ENCODE results near the gene STX3. TPM values are rescaled to one million over a fixed set of nuclear protein-coding genes. Genes with fewer than 3 reads are reported as not detected.

STX3 gene
- polyA plus RNA-seq, 2 of the 4 experiments (the other 2 are of a cell fraction): 15.2 to 15.4 TPM

DNA sequence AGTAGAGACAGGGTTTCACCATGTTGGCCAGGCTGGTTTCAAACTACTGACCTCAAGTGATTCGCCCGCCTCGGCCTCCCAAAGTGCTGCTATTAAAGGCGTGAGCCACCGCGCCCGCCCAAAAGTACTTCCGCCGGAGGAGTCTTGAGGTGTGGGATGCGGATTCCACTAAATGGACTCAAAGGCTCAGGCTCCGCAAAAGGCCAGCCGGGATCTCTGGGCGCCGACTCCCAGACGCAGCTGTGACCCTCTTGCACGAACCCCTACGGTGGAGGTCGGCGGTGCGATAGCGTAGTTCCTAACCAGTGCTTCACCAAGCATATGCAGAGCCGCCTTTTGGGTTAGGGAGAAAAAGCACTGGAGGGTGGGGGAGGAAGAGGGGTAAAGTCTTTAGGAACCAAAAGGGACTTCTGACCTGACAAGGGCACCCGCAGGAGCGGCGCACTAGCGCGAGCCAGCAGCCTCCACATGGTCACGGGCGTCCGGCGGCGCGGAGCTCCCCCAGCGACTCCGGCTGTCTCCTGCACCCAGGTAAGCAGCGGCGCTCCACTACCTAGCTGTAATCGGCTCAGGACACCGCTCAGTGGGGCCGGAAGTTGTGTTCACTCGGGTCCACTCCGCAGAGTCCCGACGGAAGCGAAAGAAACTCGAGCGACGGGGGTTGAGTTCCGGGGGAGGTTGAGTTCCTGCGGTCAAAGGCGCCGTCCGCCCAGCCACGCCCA, 55.2 kb downstream of the STX3 start, which contains the start of gene MRPL16:
Gene MRPL16, minus strand, starts transcription at position 590 of the 722 bp plus-strand sequence. Its CDS starts 120 bp downstream, at position 470.
- peak; percentile 84 to 92 for DNase-seq (ENCODE audit: low read depth in 1 of 2, low spot score in 1 of 2)
- ChIA-PET CTCF (interaction anchor here (1.2 to 16.3 kb wide), 3 partner anchors 9 to 140 kb away, joined by 3 to 261 read pairs (median 9); partner anchors contain the start of gene STX3), POLR2A (interaction anchor here (0.6 to 1.1 kb wide), 2 partner anchors 54 to 141 kb away, joined by 3 to 5 read pairs; partner anchors contain the start of gene PATL1)
- 2% methylated on average over 39 of the region's 54 CpGs for WGBS (ENCODE audit: missing lambda C conversion rate)
- TF ChIP-seq, protein P1, sequence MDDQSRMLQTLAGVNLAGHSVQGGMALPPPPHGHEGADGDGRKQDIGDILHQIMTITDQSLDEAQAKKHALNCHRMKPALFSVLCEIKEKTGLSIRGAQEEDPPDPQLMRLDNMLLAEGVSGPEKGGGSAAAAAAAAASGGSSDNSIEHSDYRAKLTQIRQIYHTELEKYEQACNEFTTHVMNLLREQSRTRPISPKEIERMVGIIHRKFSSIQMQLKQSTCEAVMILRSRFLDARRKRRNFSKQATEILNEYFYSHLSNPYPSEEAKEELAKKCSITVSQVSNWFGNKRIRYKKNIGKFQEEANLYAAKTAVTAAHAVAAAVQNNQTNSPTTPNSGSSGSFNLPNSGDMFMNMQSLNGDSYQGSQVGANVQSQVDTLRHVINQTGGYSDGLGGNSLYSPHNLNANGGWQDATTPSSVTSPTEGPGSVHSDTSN (IDR thresholded peaks at IDR 0.05): peak; percentile 57; the same call in 1 of the 2 replicates
- TF ChIP-seq FOXS1 (CRISPR knock-in tag; IDR thresholded peaks at IDR 0.05) (no peak), MAX (IDR thresholded peaks at IDR 0.05) (peak; percentile 81), BCL3 (IDR thresholded peaks at IDR 0.05) (peak; percentile 71; the same call in 1 of the 3 replicates), HEYL (CRISPR knock-in tag; IDR thresholded peaks at IDR 0.05) (no peak), HDAC2 (IDR thresholded peaks at IDR 0.05) (no peak), JUN (IDR thresholded peaks at IDR 0.05) (peak; percentile 29 to 92; a peak in 3 of 5 replicates), ELK1 (IDR thresholded peaks at IDR 0.05; ENCODE audit: low read depth, low read length) (no peak), ZFP36 (IDR thresholded peaks at IDR 0.05; ENCODE audit: borderline replicate concordance, partially characterized antibody) (no peak), PHF8 (IDR thresholded peaks at IDR 0.05; ENCODE audit: borderline replicate concordance, low read depth) (peak; percentile 26; the same call in 1 of the 2 replicates), KDM5A (IDR thresholded peaks at IDR 0.05) (peak; percentile 73), JUNB (IDR thresholded peaks at IDR 0.05) (no peak), MYC (IDR thresholded peaks at IDR 0.05; ENCODE audit: borderline replicate concordance, low read length) (peak; percentile 56; the same call in 1 of the 2 replicates), MAZ (IDR thresholded peaks at IDR 0.05; ENCODE audit: borderline replicate concordance, low read depth, low read length) (peak; percentile 83; the same call in 1 of the 2 replicates), POLR2A (IDR thresholded peaks at IDR 0.05; ENCODE audit: low read length) (peak; percentile 78), ZC3H11A (IDR thresholded peaks at IDR 0.05) (peak; percentile 27; the same call in 1 of the 2 replicates), FOSL2 (IDR thresholded peaks at IDR 0.05) (no peak), FOSL2 (CRISPR knock-in tag; IDR thresholded peaks at IDR 0.05) (0 out of 2 replicates have a peak, but pooled peaks have one; percentile 5)
- TF ChIP-seq, protein P2, sequence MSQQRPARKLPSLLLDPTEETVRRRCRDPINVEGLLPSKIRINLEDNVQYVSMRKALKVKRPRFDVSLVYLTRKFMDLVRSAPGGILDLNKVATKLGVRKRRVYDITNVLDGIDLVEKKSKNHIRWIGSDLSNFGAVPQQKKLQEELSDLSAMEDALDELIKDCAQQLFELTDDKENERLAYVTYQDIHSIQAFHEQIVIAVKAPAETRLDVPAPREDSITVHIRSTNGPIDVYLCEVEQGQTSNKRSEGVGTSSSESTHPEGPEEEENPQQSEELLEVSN (IDR thresholded peaks at IDR 0.05; ENCODE audit: borderline replicate concordance, low read depth): peak; percentile 45; the same call in 1 of the 2 replicates
- peak within 1 kb of the TSS; percentile 72 for H3K4me2 ChIP-seq
- H3K4me3 ChIP-seq: peak within 1 kb of the TSS; percentile 90
- H3K27ac ChIP-seq: peak within 1 kb of the TSS; percentile 83 to 91
- no peak for FAIRE-seq
- ATAC-seq: peak; percentile 98
- peaks cover 11% of the 10 kb centered on the region; the same call in 2 of the 3 replicates for H3K4me1 ChIP-seq
- no peaks in the 10 kb centered on the region for H3K9me3 ChIP-seq

DNA sequence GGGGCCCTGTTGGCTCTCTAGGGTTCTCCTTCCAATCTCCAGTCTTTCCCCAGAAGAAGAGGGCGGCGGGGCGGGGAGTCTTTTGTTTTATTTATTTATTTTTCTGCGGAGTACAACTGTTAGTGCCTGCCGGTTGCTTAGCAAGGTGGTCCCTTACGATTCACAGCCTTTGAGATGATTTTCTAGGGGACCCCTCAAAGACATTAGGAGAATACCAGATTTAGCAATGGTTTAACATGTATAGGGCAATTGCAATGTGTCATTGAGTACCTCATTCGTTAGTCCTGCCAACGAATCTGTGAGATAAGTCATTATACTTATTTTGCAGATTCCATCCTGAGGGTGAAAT, 55.7 kb downstream of the STX3 start:
- FAIRE-seq: no peak
- Histone ChIP-seq H3K27ac (peak overlapping the region; percentile 83 to 91), H3K4me1 (peaks cover 11% of the 10 kb centered on the region; the same call in 2 of the 3 replicates)
- no peak for TF ChIP-seq ZFP36 (IDR thresholded peaks at IDR 0.05; ENCODE audit: borderline replicate concordance, partially characterized antibody)
- no peak for TF ChIP-seq GATA3 (IDR thresholded peaks at IDR 0.05; ENCODE audit: borderline replicate concordance)
- TF ChIP-seq PHF8 (IDR thresholded peaks at IDR 0.05; ENCODE audit: borderline replicate concordance, low read depth): 0 out of 2 replicates have a peak, but pooled peaks have one; percentile 14
- TF ChIP-seq TFCP2L1 (CRISPR knock-in tag; IDR thresholded peaks at IDR 0.05): no peak
- TF ChIP-seq JUN (IDR thresholded peaks at IDR 0.05): peak in 1 of 2 experiments; percentile 7; a peak in 1 of 5 replicates
- TF ChIP-seq ATOH8 (CRISPR knock-in tag; IDR thresholded peaks at IDR 0.05; ENCODE audit: low read depth): no peak
- TF ChIP-seq, protein P3, sequence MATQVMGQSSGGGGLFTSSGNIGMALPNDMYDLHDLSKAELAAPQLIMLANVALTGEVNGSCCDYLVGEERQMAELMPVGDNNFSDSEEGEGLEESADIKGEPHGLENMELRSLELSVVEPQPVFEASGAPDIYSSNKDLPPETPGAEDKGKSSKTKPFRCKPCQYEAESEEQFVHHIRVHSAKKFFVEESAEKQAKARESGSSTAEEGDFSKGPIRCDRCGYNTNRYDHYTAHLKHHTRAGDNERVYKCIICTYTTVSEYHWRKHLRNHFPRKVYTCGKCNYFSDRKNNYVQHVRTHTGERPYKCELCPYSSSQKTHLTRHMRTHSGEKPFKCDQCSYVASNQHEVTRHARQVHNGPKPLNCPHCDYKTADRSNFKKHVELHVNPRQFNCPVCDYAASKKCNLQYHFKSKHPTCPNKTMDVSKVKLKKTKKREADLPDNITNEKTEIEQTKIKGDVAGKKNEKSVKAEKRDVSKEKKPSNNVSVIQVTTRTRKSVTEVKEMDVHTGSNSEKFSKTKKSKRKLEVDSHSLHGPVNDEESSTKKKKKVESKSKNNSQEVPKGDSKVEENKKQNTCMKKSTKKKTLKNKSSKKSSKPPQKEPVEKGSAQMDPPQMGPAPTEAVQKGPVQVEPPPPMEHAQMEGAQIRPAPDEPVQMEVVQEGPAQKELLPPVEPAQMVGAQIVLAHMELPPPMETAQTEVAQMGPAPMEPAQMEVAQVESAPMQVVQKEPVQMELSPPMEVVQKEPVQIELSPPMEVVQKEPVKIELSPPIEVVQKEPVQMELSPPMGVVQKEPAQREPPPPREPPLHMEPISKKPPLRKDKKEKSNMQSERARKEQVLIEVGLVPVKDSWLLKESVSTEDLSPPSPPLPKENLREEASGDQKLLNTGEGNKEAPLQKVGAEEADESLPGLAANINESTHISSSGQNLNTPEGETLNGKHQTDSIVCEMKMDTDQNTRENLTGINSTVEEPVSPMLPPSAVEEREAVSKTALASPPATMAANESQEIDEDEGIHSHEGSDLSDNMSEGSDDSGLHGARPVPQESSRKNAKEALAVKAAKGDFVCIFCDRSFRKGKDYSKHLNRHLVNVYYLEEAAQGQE (IDR thresholded peaks at IDR 0.05): no peak
- 0 out of 2 replicates have a peak, but pooled peaks have one; percentile 6 for TF ChIP-seq MYC (IDR thresholded peaks at IDR 0.05; ENCODE audit: borderline replicate concordance, low read length)
- TF ChIP-seq, protein P2 (IDR thresholded peaks at IDR 0.05; ENCODE audit: borderline replicate concordance, low read depth): no peak
- TF ChIP-seq FOSB (CRISPR knock-in tag; IDR thresholded peaks at IDR 0.05): no peak

More for the DNA sequence above, 55.7 kb downstream of the STX3 start:
- DNase-seq (ENCODE audit: low read depth in 1 of 2, low spot score in 1 of 2) (no peak), ATAC-seq (0 out of 6 replicates have a peak, but pooled peaks of 1 of the 2 experiments have one; percentile 26)
- CTCF ChIA-PET: interaction anchor here (0.6 to 16.3 kb wide), 3 partner anchors 9 to 615 kb away, joined by 3 to 261 read pairs (median 9); partner anchors contain the start of gene STX3
- POLR2A ChIA-PET: interaction anchor here (0.6 to 1.1 kb wide), 2 partner anchors 55 to 142 kb away, joined by 3 to 5 read pairs; partner anchors contain the start of gene PATL1
- Histone ChIP-seq H3K9me3 (no peaks in the 10 kb centered on the region), H3K4me3 (peak overlapping the region; percentile 90), H3K4me2 (peak overlapping the region; percentile 72)
- 22% methylated on average over 8 of the region's 8 CpGs for WGBS (ENCODE audit: missing lambda C conversion rate)

Data from A549 (cell line).